ENCODE data around the gene ATXN1.

Gene ATXN1

DNA sequence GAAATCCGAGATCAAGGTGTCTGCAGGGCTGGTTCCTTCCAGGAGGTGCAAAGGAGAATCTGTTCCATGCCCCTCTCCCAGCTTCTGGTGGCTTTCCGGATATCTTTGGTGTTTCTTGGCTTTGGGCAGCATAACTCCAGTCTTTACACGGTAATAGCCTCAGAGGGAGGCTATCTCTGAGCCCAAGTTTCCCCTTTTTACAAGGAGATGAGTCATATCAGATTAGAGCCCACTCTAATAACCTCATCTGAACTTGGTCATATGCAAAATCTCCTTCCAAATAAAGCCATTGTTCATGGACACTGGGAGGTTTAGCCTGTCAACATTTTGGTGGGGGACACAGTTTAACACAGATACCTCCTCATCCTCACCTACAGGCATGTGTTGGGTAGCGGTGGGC, 213.7 kb downstream of the ATXN1 start:
- H3K4me1 ChIP-seq: peaks cover 0 to 52% (median 36%) of the 10 kb centered on the region in 4 donors
- intact Hi-C loops (cut with DNase I; ENCODE audit: low total_unique reads): loop anchor here (10.0 kb wide), 1 partner anchor 217 kb away; the partner anchor contains the start of gene ATXN1
- no peak overlapping the region for H3K27ac ChIP-seq
- H3K36me3 ChIP-seq: no peaks in the 10 kb centered on the region
- H3K4me3 ChIP-seq: no peak overlapping the region
- no peaks in the 10 kb centered on the region for H3K9me3 ChIP-seq
- TF ChIP-seq, protein P1, sequence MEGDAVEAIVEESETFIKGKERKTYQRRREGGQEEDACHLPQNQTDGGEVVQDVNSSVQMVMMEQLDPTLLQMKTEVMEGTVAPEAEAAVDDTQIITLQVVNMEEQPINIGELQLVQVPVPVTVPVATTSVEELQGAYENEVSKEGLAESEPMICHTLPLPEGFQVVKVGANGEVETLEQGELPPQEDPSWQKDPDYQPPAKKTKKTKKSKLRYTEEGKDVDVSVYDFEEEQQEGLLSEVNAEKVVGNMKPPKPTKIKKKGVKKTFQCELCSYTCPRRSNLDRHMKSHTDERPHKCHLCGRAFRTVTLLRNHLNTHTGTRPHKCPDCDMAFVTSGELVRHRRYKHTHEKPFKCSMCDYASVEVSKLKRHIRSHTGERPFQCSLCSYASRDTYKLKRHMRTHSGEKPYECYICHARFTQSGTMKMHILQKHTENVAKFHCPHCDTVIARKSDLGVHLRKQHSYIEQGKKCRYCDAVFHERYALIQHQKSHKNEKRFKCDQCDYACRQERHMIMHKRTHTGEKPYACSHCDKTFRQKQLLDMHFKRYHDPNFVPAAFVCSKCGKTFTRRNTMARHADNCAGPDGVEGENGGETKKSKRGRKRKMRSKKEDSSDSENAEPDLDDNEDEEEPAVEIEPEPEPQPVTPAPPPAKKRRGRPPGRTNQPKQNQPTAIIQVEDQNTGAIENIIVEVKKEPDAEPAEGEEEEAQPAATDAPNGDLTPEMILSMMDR (IDR thresholded peaks at IDR 0.05): no peak
- H3K27me3 ChIP-seq: no peaks in the 10 kb centered on the region
- DNase-seq: no peak

DNA sequence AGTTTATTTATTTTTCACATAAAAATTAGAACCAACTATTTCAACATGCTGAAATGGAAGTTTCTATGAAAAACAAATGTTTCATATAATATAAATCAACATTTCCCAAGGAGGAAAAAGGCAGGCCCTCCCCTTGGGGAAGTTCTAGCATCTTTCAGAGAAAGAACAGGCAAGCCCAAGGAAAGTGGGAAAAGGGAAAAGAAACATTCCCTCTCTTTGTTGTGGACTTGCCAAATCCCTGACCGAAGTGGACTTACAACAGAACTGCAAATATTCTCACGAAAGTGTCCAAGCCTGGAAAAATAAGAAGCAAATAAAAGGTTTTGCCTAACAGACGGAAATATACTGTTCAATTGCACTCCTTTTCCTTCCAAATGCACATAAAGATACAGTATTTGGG, 214.4 kb downstream of the ATXN1 start:
- no peak for DNase-seq
- intact Hi-C loops (cut with DNase I; ENCODE audit: low total_unique reads): loop anchor here (10.0 kb wide), 1 partner anchor 218 kb away; the partner anchor contains the start of gene ATXN1
- Histone ChIP-seq H3K9me3 (no peaks in the 10 kb centered on the region), H3K27ac (no peak overlapping the region), H3K4me1 (peaks cover 0 to 59% (median 43%) of the 10 kb centered on the region in 4 donors), H3K36me3 (no peaks in the 10 kb centered on the region), H3K27me3 (no peaks in the 10 kb centered on the region), H3K4me3 (no peak overlapping the region)
- TF ChIP-seq, protein P1 (IDR thresholded peaks at IDR 0.05): no peak

DNA sequence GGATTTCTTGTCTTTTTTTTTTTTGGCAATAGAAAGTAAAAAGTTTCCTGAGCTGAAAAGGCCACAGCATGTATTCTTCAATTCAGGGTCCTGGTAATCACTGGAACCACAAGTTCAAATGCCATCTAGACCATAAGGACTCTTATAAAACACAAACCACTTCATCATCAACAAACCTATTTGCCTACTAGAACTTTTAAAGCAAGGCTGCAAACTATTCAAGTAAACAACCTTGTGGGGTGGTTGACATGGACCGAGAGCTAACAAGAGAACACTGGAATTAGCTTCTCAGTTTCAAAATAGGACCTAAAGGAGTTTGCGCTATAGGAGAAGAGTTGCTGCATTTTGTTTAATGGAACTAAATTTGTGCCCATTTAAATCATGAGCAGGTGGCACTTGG, 215.9 kb downstream of the ATXN1 start:
- TF ChIP-seq, protein P1 (IDR thresholded peaks at IDR 0.05): no peak
- no peak for DNase-seq
- Histone ChIP-seq H3K36me3 (no peaks in the 10 kb centered on the region), H3K27me3 (no peaks in the 10 kb centered on the region), H3K4me3 (no peak overlapping the region), H3K27ac (peak overlapping the region; percentile 42 to 73), H3K9me3 (no peaks in the 10 kb centered on the region), H3K4me1 (peaks cover 0 to 72% (median 48%) of the 10 kb centered on the region in 4 donors)
- intact Hi-C loops (cut with DNase I; ENCODE audit: low total_unique reads): loop anchor here (10.0 kb wide), 1 partner anchor 219 kb away; the partner anchor contains the start of gene ATXN1

DNA sequence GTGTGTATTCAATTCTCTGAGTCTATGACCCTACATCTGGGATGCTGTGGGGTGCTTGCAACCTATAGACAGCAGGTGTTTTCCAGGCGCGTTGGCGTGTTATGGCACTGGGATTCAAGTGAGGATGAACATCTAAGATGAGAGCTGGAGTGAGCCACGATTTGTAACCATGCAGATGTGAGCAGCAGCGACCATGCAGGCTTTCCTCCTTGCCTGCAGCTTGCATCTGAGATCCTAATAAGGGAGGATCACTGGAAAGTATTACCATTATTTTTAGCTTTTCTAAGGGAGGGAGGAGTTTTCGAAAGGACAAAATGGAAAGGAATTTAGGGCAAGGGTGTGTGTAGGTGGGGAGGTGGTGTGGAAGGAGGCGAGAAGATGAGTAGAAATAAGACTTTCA, 216.7 kb downstream of the ATXN1 start:
- H3K27me3 ChIP-seq: no peaks in the 10 kb centered on the region
- intact Hi-C loops (cut with DNase I; ENCODE audit: low total_unique reads): loop anchor here (10.0 kb wide), 1 partner anchor 220 kb away; the partner anchor contains the start of gene ATXN1
- peak overlapping the region in 1 of 2 donors; percentile 6 for H3K4me3 ChIP-seq
- peaks cover 0 to 72% (median 48%) of the 10 kb centered on the region in 4 donors for H3K4me1 ChIP-seq
- H3K27ac ChIP-seq: peak overlapping the region; percentile 42 to 73
- no peak for DNase-seq
- H3K36me3 ChIP-seq: no peaks in the 10 kb centered on the region
- TF ChIP-seq, protein P1 (IDR thresholded peaks at IDR 0.05): no peak
- H3K9me3 ChIP-seq: no peaks in the 10 kb centered on the region

DNA sequence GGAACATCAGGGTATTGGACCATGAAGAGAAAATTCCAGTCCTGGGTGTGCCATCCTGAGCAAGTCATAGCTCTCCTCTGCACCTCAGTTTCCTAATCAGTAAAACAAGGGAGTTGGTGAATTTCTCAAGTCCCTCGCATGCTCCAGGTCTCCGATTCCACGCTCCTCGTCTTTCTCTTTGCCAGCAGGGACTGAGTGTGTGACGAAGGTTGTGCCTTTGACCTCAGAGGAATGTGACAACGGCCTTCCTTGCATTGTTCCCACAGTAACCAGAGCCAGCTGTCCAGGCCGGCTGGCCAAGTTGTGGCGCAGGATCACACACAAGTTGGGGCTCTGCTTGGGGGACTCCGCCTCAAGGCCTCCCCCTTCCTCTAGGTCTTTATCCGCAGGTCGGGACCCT, 217.3 kb downstream of the ATXN1 start:
- Histone ChIP-seq H3K4me1 (peaks cover 0 to 72% (median 48%) of the 10 kb centered on the region in 4 donors), H3K4me3 (peak overlapping the region in 1 of 2 donors; percentile 6), H3K36me3 (no peaks in the 10 kb centered on the region), H3K27ac (peak overlapping the region; percentile 42 to 73), H3K9me3 (no peaks in the 10 kb centered on the region), H3K27me3 (no peaks in the 10 kb centered on the region)
- intact Hi-C loops (cut with DNase I; ENCODE audit: low total_unique reads): loop anchor here (10.0 kb wide), 1 partner anchor 221 kb away; the partner anchor contains the start of gene ATXN1
- TF ChIP-seq, protein P1 (IDR thresholded peaks at IDR 0.05): no peak
- peak in 1 of 2 donors; percentile 71 for DNase-seq

Measured in tibial artery (tissue), 4 donors.